ENCODE measurements around the gene FOLR1. TPM values are rescaled to one million over a fixed set of nuclear protein-coding genes. Genes with fewer than 3 reads are reported as not detected.

The FOLR1 gene
- total RNA-seq, 4 donors from 2014 or later: not detected

DNA sequence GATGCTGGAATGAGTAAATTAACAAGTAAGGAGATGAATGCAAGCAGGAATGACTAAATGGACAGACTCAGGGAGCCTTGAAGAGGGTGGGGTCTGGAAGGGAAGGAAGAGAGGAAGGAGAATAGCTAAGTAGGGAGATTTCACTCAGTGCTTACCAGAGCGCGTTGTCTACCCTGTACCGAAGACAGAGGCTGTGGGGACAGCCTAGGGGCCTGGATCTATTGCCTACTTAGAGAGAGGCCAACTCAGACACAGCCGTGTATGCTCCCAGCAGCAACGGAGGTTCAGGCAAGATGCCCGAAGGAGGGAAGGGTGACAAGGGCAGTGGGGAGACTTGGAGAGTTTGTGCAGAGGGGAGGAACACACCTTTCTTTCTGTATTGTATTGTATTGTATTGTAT lies 24.7 kb downstream of the FOLR1 start, which contains the start of gene FOLR2:
TSS of gene FOLR2 (plus strand) at position 157 of the 400 bp plus-strand sequence. CDS start 1,791 bp downstream, outside the sequence.
- no peak within 1 kb of the TSS for H3K4me3 ChIP-seq
- no peak within 1 kb of the TSS for H3K27ac ChIP-seq

GRCh38 chr11:72217841-72218240 lies 25.9 kb downstream of the FOLR1 start:
- H3K27ac ChIP-seq: peak overlapping the region in 1 of 4 donors; percentile 5

More for the DNA sequence above, 24.7 kb downstream of the FOLR1 start, which contains the start of gene FOLR2:
- no peak for DNase-seq
- TF ChIP-seq CTCF (IDR thresholded peaks at IDR 0.05) (no peak), POLR2A (IDR thresholded peaks at IDR 0.05) (no peak)
- Histone ChIP-seq H3K4me1 (no peaks in the 10 kb centered on the region), H3K36me3 (no peaks in the 10 kb centered on the region), H3K9me3 (no peaks in the 10 kb centered on the region), H3K27me3 (no peaks in the 10 kb centered on the region)

DNA sequence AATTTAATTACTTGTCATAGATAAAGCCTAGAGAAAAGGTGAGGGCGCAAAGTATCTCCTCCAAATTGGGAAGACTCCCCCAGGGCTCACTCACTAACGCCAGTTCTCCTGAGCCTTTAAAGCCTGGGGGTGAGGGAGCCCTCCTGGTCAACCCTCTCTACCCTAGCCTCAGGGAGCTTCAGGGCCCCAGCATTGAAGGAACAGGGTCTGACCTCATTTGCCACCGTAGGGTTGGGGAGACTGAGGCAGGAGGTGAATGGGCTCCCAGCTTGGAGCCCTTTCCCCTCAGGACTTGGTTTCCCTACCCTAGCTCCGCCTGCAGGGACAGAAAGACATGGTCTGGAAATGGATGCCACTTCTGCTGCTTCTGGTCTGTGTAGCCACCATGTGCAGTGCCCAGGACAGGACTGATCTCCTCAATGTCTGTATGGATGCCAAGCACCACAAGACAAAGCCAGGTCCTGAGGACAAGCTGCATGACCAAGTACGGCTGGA lies 26.4 kb downstream of the FOLR1 start:
- Histone ChIP-seq H3K36me3 (no peaks in the 10 kb centered on the region), H3K4me3 (no peak overlapping the region)

More at GRCh38 chr11:72217841-72218240, 25.9 kb downstream of the FOLR1 start:
- H3K4me1 ChIP-seq: peaks cover 0 to 9% (median 6%) of the 10 kb centered on the region in 4 donors
- H3K9me3 ChIP-seq: no peaks in the 10 kb centered on the region
- H3K4me3 ChIP-seq: no peak overlapping the region
- no peak for TF ChIP-seq POLR2A (IDR thresholded peaks at IDR 0.05)
- TF ChIP-seq CTCF (IDR thresholded peaks at IDR 0.05): no peak
- DNase-seq: no peak
- H3K27me3 ChIP-seq: no peaks in the 10 kb centered on the region
- no peaks in the 10 kb centered on the region for H3K36me3 ChIP-seq

GRCh38 chr11:72220696-72221363 lies 28.9 kb downstream of the FOLR1 start:
- peak in 1 of 3 donors; percentile 49 for DNase-seq
- H3K9me3 ChIP-seq: no peaks in the 10 kb centered on the region
- peak overlapping the region in 1 of 4 donors; percentile 94 for H3K27ac ChIP-seq
- peaks cover 4 to 17% (median 11%) of the 10 kb centered on the region in 4 donors for H3K4me1 ChIP-seq
- TF ChIP-seq CTCF (IDR thresholded peaks at IDR 0.05): no peak
- TF ChIP-seq POLR2A (IDR thresholded peaks at IDR 0.05): no peak
- no peaks in the 10 kb centered on the region for H3K36me3 ChIP-seq
- H3K4me3 ChIP-seq: no peak overlapping the region
- no peaks in the 10 kb centered on the region for H3K27me3 ChIP-seq

More for the DNA sequence above, 26.4 kb downstream of the FOLR1 start:
- H3K9me3 ChIP-seq: no peaks in the 10 kb centered on the region
- peak overlapping the region in 1 of 4 donors; percentile 5 for H3K27ac ChIP-seq
- H3K4me1 ChIP-seq: peaks cover 0 to 9% (median 6%) of the 10 kb centered on the region in 4 donors
- TF ChIP-seq CTCF (IDR thresholded peaks at IDR 0.05): no peak
- TF ChIP-seq POLR2A (IDR thresholded peaks at IDR 0.05): no peak
- no peaks in the 10 kb centered on the region for H3K27me3 ChIP-seq
- DNase-seq: no peak

- DNase-seq: peak in 2 of 3 donors; percentile 55 to 65
- TF ChIP-seq CTCF (IDR thresholded peaks at IDR 0.05): no peak
- TF ChIP-seq POLR2A (IDR thresholded peaks at IDR 0.05): no peak
- Histone ChIP-seq H3K9me3 (no peaks in the 10 kb centered on the region), H3K27ac (peak overlapping the region in 1 of 4 donors; percentile 94), H3K36me3 (no peaks in the 10 kb centered on the region), H3K27me3 (no peaks in the 10 kb centered on the region), H3K4me3 (no peak overlapping the region), H3K4me1 (peaks cover 4 to 24% (median 11%) of the 10 kb centered on the region in 4 donors)
These were observed 29.6 kb downstream of the FOLR1 start for GRCh38 chr11:72221386-72222075.
